AG10803 (cell line): ENCODE data around the gene RFX7.
A peak's percentile ranks its signal among the peaks of the same experiment; 100 is the strongest.
"Not testable (repeated sequence)": the region's sequence is repeated elsewhere in the genome, so short reads cannot be mapped to it uniquely, and the experiment has no call there.

Experiments
- DNase-seq: peaks from one replicate; pipeline ENCODE4 v3.0.0; 2010; ENCODE audit warnings: low read depth
- H3K4me3 ChIP-seq: 2 replicates; pipeline ENCODE4 v1.5.1; 2011; ENCODE audit warnings: mild to moderate bottlenecking, low read length, control low read depth
- CTCF ChIP-seq: conservative IDR thresholded peaks from 2 replicates; pipeline ENCODE4 v1.5.1; 2011; ENCODE audit warnings: mild to moderate bottlenecking, low read length, control low read depth, inconsistent platforms

The RFX7 gene

DNA sequence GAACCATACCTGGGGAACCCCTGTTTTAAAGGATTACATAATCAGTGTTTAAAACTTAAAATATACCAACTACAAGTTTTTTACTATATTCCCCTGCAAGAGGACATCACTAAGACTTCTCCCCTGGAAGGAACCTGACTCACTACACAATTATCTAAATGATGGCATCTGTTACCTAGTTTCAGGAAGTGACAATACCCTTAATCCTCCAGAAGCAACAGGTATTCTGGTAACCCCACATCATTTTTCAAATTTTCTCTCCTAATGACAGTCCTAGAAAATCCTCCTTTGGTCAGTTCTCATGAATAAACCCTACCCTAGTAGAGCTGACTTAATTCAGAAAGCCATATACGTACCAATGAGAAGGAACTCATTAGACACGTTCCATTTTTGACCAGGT, 78.4 kb downstream of the RFX7 start:
- no peak for DNase-seq
- TF ChIP-seq CTCF: no peak
- no peak overlapping the region for H3K4me3 ChIP-seq

DNA sequence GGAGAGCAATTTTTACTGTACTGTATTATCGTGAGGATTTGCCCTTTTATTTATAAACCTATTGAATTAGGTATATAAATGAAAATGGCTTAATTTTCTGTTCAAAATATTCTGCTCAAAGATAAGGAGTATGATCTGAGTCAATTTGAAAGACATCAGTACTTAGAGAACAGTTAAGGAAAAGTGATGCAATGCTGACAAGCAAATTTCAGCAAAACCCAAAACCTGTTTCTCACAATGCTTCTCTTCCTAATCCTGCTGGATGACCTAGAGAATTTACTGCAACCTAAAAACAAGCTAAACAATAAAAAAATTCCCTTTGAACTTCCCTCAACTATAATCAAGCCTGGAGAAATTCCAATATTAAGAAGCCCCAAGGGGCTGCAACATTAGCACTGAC, 82.7 kb downstream of the RFX7 start:
- H3K4me3 ChIP-seq: no peak overlapping the region
- TF ChIP-seq CTCF: no peak
- DNase-seq: peak; percentile 9

- H3K4me3 ChIP-seq: no peak overlapping the region
- no peak for TF ChIP-seq CTCF
- DNase-seq: no peak
These were observed 86.8 kb downstream of the RFX7 start for GRCh38 chr15:56156877-56157276.

DNA sequence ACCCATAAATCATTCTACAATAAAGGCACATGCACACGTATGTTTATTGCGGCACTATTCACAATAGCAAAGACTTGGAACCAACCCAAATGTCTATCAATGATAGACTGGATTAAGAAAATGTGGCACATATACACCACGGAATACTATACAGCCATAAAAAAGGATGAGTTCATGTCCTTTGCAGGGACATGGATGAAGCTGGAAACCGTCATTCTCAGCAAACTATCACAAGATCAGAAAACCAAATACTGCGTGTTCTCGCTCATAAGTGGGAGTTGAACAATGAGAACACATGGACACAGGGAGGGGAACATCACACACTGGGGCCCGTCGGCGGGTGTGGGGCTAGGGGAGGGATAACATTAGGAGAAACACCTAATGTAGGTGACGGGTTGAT, 88.4 kb downstream of the RFX7 start:
- DNase-seq, H3K4me3 ChIP-seq: not testable (repeated sequence)

GRCh38 chr15:56154768-56155167, 88.9 kb downstream of the RFX7 start:
- H3K4me3 ChIP-seq, DNase-seq: not testable (repeated sequence)

DNA sequence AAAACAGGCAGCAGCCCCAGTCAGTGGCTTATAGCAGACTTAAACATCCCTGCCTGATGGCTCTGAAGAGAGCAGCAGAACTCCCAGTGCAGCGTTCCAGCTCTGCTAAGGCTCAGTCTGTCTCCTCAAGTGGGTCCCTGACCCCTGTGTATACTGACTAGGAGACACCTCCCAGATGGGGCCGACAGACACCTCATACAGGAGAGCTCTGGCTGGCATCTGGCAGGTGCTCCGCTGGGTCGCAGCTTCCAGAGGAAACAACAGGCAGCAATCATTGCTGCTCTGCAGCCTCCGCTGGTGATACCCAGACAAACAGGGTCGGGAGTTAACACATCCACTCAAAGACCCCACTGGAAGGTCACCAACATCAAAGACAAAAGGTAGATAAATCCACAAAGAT, 93.5 kb downstream of the RFX7 start:
- DNase-seq: no peak

GRCh38 chr15:56148064-56148463, 95.6 kb downstream of the RFX7 start:
- peak; percentile 11 for DNase-seq
- no peak overlapping the region for H3K4me3 ChIP-seq
- TF ChIP-seq CTCF: no peak

More for the DNA sequence above, 93.5 kb downstream of the RFX7 start:
- TF ChIP-seq CTCF: no peak
- no peak overlapping the region for H3K4me3 ChIP-seq

DNA sequence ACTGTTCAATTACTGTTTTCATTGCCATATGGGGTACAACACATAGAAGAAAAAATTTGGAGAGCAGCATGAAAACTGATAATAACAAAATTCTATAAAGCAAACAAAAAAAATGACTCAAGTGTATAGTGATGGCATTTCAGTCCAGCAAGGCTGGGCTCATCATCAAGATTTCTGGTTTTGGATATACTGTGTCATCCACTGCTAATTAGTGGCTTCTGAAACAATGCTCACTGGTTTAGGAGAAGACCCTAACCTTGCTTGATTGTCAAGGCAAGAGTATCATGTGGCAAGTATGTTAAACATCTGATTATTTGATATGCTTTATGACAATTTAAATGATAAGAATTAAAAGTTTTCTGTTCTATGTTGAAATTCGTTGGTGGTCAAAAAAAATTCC, 96.9 kb downstream of the RFX7 start:
- DNase-seq: peak; percentile 15
- H3K4me3 ChIP-seq: no peak overlapping the region
- TF ChIP-seq CTCF: no peak
